NCI-H82 (cell line): ENCODE results near the gene ACBD7.

Source experiments
- DNase-seq: peaks from one replicate; lab custom pipeline; 2025; lab: John Stamatoyannopoulos, UW

Gene ACBD7

GRCh38 chr10:15091418-15091817 is 2.8 kb upstream of the ACBD7 start:
- no peak for DNase-seq

GRCh38 chr10:15084502-15084922 is 4.1 kb downstream of the ACBD7 start:
- no peak for DNase-seq

- no peak for DNase-seq
Measured at GRCh38 chr10:15083674-15084501, 4.7 kb downstream of the ACBD7 start.

- DNase-seq, result no peak
Measured at GRCh38 chr10:15075421-15075820, 13.2 kb downstream of the ACBD7 start.

- DNase-seq, result no peak
Measured at GRCh38 chr10:15072358-15072757, 16.2 kb downstream of the ACBD7 start.

- peak; percentile 11 for DNase-seq
Measured at GRCh38 chr10:15069230-15069629, 19.3 kb downstream of the ACBD7 start.

- no peak for DNase-seq
Measured at GRCh38 chr10:15068802-15069201, 19.8 kb downstream of the ACBD7 start.

GRCh38 chr10:15067154-15067553 is 21.4 kb downstream of the ACBD7 start:
- DNase-seq, result no peak

GRCh38 chr10:15060638-15061037 is 27.9 kb downstream of the ACBD7 start:
- no peak for DNase-seq

- no peak for DNase-seq
Measured at GRCh38 chr10:15059914-15060313, 28.7 kb downstream of the ACBD7 start.

GRCh38 chr10:15058689-15059088 is 29.9 kb downstream of the ACBD7 start:
- DNase-seq, result no peak

GRCh38 chr10:15053061-15053460 is 35.5 kb downstream of the ACBD7 start:
- no peak for DNase-seq

GRCh38 chr10:15052121-15052520 is 36.5 kb downstream of the ACBD7 start:
- no peak for DNase-seq

GRCh38 chr10:15049533-15049932 is 39.0 kb downstream of the ACBD7 start:
- DNase-seq, result no peak

- peak; percentile 14 for DNase-seq
Measured at GRCh38 chr10:15046626-15047025, 42.0 kb downstream of the ACBD7 start.

- DNase-seq, result no peak
Measured at GRCh38 chr10:15045380-15045779, 43.2 kb downstream of the ACBD7 start.

GRCh38 chr10:15043674-15044073 is 44.9 kb downstream of the ACBD7 start, which contains the start of gene OLAH:
Gene OLAH (plus strand): TSS chr10:15043943. CDS start chr10:15047289, 3,346 bp downstream.
- no peak for DNase-seq

GRCh38 chr10:15038416-15038815 is 50.2 kb downstream of the ACBD7 start:
- no peak for DNase-seq

GRCh38 chr10:15037691-15038090 is 50.9 kb downstream of the ACBD7 start:
- DNase-seq, result no peak

GRCh38 chr10:15035385-15036301 is 52.9 kb downstream of the ACBD7 start:
- DNase-seq, result no peak

- no peak for DNase-seq
Measured at GRCh38 chr10:15027741-15028140, 60.8 kb downstream of the ACBD7 start.
